SJCRH30 (cell line): ENCODE measurements around the gene OR11H7. TPM values are rescaled to one million over a fixed set of nuclear protein-coding genes. Genes with fewer than 3 reads are reported as not detected.
"Not testable (repeated sequence)": the region's sequence is repeated elsewhere in the genome, so short reads cannot be mapped to it uniquely, and the experiment has no call there.

ENCODE experiments used
- DNase-seq, 2 experiments: peaks; one replicate each; pipeline ENCODE4 v3.0.0-alpha.2; 2015 to 2020
- H3K27ac ChIP-seq: fragments of 250-450 bp; sonication (Bioruptor Pico); 2 replicates; pipeline ENCODE4 v1.5.1; 2020; ENCODE audit warnings: mild to moderate bottlenecking, moderate library complexity
- H3K27me3 ChIP-seq: fragments of 250-450 bp; sonication (Bioruptor Pico); 2 replicates; pipeline ENCODE4 v1.5.1; 2020; ENCODE audit warnings: mild to moderate bottlenecking, moderate library complexity
- H3K36me3 ChIP-seq: fragments of 250-450 bp; sonication (Bioruptor Pico); 2 replicates; pipeline ENCODE4 v1.5.1; 2020; ENCODE audit warnings: mild to moderate bottlenecking, moderate library complexity
- H3K4me1 ChIP-seq: fragments of 250-450 bp; sonication (Bioruptor Pico); 2 replicates; pipeline ENCODE4 v1.5.1; 2020; ENCODE audit warnings: mild to moderate bottlenecking, moderate library complexity
- H3K4me3 ChIP-seq: fragments of 250-450 bp; sonication (Bioruptor Pico); 2 replicates; pipeline ENCODE4 v1.5.1; 2020; ENCODE audit warnings: mild to moderate bottlenecking, moderate library complexity
- H3K9me3 ChIP-seq: fragments of 250-450 bp; sonication (Bioruptor Pico); replicated peaks from 2 replicates; pipeline ENCODE4 v1.5.1; 2020; ENCODE audit warnings: mild to moderate bottlenecking, moderate library complexity
- total RNA-seq: library from RNA; depleted of rRNA; stranded (reverse); fragments of >200 nt; shearing (Covaris generic); gene quantifications from 2 replicates; pipeline ENCODE4 v1.2.3, GENCODE V29; 2014; rRNA removed

The OR11H7 gene
- total RNA-seq: not detected in 2 replicates

DNA sequence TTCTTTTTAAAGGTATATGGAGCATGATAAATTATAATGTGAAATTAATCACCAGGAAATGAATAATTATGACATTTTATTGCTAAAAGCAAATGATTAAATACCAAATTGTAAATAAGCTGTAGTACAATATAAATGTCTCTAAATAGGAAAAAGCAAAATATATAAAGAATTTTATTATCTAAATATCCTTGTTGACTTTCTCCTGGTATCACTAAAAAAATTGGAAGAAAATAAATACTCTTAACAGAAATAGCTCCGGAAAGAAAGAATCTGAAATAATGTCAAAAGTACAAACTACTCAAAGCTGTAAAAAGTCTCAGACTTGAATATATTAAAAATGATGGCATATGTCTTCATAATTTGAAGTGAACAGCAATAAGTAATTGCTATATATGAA is at the start of gene OR11H7:
OR11H7 (plus strand) TSS at position 301 of the 400 bp plus-strand sequence.
- Histone ChIP-seq H3K9me3 (no peaks in the 10 kb centered on the region), H3K4me1 (no peaks in the 10 kb centered on the region), H3K4me3 (no peak within 1 kb of the TSS), H3K36me3 (no peaks in the 10 kb centered on the region), H3K27ac (no peak within 1 kb of the TSS), H3K27me3 (no peaks in the 10 kb centered on the region)
- no peak for DNase-seq

GRCh38 chr14:20179218-20179617 is 49.6 kb upstream of the OR11H7 start:
- DNase-seq: no peak
- H3K4me3 ChIP-seq: no peak overlapping the region
- H3K36me3 ChIP-seq: no peaks in the 10 kb centered on the region
- no peak overlapping the region for H3K27ac ChIP-seq
- H3K4me1 ChIP-seq: no peaks in the 10 kb centered on the region
- no peaks in the 10 kb centered on the region; the same call in 1 of the 2 replicates for H3K27me3 ChIP-seq
- H3K9me3 ChIP-seq: no peaks in the 10 kb centered on the region

- H3K9me3 ChIP-seq: no peaks in the 10 kb centered on the region
- no peaks in the 10 kb centered on the region; the same call in 1 of the 2 replicates for H3K27me3 ChIP-seq
- no peak for DNase-seq
- no peaks in the 10 kb centered on the region for H3K4me1 ChIP-seq
- no peak overlapping the region for H3K4me3 ChIP-seq
- H3K36me3 ChIP-seq: no peaks in the 10 kb centered on the region
- H3K27ac ChIP-seq: no peak overlapping the region
Observed at GRCh38 chr14:20179880-20180279, 48.9 kb upstream of the OR11H7 start.

DNA sequence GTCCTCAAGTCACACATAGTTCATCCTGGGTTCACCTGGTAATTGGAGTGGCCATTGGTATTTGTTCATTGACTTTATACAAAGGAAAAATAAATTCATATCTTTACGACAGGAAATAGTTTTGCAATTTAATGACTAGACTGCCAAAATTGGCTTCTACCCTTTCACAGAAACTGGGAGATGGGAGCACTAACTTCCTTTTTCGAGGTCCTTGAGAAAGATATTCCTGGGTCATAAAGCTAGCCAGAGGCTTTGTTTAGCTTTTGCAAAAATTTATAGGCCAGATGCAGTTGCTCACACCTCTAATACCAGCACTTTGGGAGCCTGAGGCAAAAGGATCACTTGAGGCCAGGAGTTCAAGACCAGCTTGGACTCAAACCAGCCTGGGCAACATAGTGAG is 48.3 kb upstream of the OR11H7 start:
- H3K36me3 ChIP-seq: no peaks in the 10 kb centered on the region
- DNase-seq: no peak
- H3K4me1 ChIP-seq: no peaks in the 10 kb centered on the region
- H3K27me3 ChIP-seq: no peaks in the 10 kb centered on the region; the same call in 1 of the 2 replicates
- H3K9me3 ChIP-seq: no peaks in the 10 kb centered on the region
- no peak overlapping the region for H3K4me3 ChIP-seq
- no peak overlapping the region for H3K27ac ChIP-seq

DNA sequence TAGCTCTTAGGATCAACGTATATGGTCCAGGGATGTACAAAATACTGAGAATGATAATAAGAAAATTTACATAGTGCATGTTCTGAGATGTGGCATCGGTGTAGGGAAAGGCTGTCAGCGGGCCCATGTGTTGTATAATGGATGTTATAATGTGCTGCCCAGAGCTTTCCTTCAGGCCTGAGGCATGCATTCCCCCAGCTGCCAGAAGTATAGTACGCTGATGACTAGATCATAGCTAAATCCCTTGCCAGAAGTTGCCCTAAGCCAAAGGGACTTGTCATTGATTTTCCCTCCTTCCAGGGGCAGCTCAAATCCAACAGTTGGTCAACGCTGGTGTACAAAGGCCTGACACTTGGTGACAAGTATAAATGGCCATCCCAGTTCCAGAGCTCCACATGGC is 44.6 kb upstream of the OR11H7 start:
- H3K36me3 ChIP-seq: no peaks in the 10 kb centered on the region
- H3K27ac ChIP-seq: no peak overlapping the region
- H3K9me3 ChIP-seq: no peaks in the 10 kb centered on the region
- no peaks in the 10 kb centered on the region for H3K4me1 ChIP-seq
- DNase-seq: no peak
- no peak overlapping the region for H3K4me3 ChIP-seq
- H3K27me3 ChIP-seq: no peaks in the 10 kb centered on the region; the same call in 1 of the 2 replicates

DNA sequence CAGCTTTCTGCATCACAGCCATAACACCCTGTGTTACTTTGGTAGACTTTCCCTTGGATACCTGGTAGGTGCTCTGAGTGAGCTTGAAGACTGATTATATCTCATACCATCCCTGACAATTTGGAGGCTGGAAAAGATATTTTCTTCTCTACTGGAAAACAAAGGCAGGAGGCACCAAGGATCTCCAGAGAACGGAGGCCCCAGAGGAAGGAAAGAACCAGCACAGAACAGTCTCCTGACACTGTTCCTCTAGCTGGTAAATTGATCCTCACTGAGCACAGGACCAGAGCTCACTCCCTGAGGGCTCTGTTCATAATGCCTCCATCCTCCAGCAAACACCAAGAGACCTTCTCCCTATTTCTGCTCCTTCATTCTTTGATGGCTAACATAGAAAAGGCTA is 38.2 kb upstream of the OR11H7 start, which contains the start of gene OR11G2:
OR11G2 (plus strand) TSS at position 301 of the 400 bp plus-strand sequence. CDS start 6,542 bp downstream, outside the sequence.
- H3K9me3 ChIP-seq: no peaks in the 10 kb centered on the region
- no peak for DNase-seq
- H3K4me1 ChIP-seq: no peaks in the 10 kb centered on the region
- no peak within 1 kb of the TSS for H3K4me3 ChIP-seq
- no peaks in the 10 kb centered on the region for H3K27me3 ChIP-seq
- no peak within 1 kb of the TSS for H3K27ac ChIP-seq
- H3K36me3 ChIP-seq: no peaks in the 10 kb centered on the region

GRCh38 chr14:20191396-20191795 is 37.4 kb upstream of the OR11H7 start:
- DNase-seq: no peak
- no peak overlapping the region for H3K27ac ChIP-seq
- H3K27me3 ChIP-seq: no peaks in the 10 kb centered on the region
- H3K4me3 ChIP-seq: no peak overlapping the region
- no peaks in the 10 kb centered on the region for H3K4me1 ChIP-seq
- H3K9me3 ChIP-seq: no peaks in the 10 kb centered on the region
- H3K36me3 ChIP-seq: no peaks in the 10 kb centered on the region

GRCh38 chr14:20194101-20194500 is 34.7 kb upstream of the OR11H7 start:
- no peaks in the 10 kb centered on the region for H3K4me1 ChIP-seq
- no peak for DNase-seq
- no peaks in the 10 kb centered on the region for H3K9me3 ChIP-seq
- H3K27ac ChIP-seq: no peak overlapping the region
- H3K4me3 ChIP-seq: no peak overlapping the region
- no peaks in the 10 kb centered on the region for H3K36me3 ChIP-seq
- no peaks in the 10 kb centered on the region for H3K27me3 ChIP-seq

DNA sequence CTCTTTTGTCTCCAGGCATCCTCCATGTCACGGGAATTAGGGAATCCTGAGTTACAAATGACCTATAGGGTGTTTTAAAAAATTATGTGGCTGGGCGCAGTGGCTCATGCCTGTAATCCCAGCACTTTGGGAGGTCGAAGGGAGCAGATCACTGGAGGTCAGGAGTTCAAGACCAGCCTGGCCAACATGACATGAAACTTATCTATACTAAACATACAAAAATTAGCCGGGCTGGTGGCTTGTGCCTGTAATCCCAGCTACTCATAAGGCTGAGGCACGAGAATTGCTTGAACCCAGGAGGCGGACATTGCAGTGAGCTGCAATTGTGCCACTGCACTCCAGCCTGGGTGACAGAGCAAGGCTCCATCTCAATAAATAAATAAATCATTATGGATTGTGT is 33.6 kb upstream of the OR11H7 start:
- not testable (repeated sequence) for H3K4me3 ChIP-seq

DNA sequence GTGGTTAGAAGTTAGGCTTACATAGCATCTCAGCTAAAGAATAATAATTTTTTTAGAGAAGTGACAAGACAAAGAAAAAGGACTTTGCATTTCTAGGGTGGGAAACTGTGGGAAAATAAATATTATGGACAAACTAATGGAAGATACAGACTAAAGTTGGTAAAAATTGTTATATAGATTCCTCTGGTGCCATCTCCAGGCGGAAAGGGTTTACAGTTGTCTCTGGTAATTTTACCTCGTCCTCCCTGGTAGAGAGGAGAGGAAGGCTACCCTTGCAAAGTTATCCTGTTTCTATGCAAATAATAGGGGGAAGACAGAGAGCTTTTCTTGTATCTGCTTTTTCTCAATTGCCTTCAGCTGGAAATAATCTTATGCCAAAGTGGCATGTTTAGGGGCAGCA is 32.9 kb upstream of the OR11H7 start:
- no peaks in the 10 kb centered on the region for H3K27me3 ChIP-seq
- no peaks in the 10 kb centered on the region for H3K9me3 ChIP-seq
- no peaks in the 10 kb centered on the region for H3K4me1 ChIP-seq
- H3K27ac ChIP-seq: no peak overlapping the region
- DNase-seq: no peak
- H3K36me3 ChIP-seq: no peaks in the 10 kb centered on the region
- no peak overlapping the region for H3K4me3 ChIP-seq

More for the DNA sequence above, 33.6 kb upstream of the OR11H7 start:
- H3K4me1 ChIP-seq, DNase-seq, H3K27me3 ChIP-seq, H3K9me3 ChIP-seq, H3K36me3 ChIP-seq, H3K27ac ChIP-seq: not testable (repeated sequence)

DNA sequence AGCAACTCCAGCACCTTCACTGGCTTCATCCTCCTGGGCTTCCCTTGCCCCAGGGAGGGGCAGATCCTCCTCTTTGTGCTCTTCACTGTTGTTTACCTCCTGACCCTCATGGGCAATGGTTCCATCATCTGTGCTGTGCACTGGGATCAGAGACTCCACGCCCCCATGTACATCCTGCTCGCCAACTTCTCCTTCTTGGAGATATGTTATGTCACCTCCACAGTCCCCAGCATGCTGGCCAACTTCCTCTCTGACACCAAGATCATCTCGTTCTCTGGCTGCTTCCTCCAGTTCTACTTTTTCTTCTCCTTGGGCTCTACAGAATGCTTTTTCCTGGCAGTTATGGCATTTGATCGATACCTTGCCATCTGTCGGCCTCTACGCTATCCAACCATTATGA is 31.3 kb upstream of the OR11H7 start:
- Histone ChIP-seq H3K27ac (no peak overlapping the region), H3K36me3 (no peaks in the 10 kb centered on the region), H3K9me3 (no peaks in the 10 kb centered on the region), H3K27me3 (no peaks in the 10 kb centered on the region), H3K4me1 (no peaks in the 10 kb centered on the region), H3K4me3 (no peak overlapping the region)
- no peak for DNase-seq

GRCh38 chr14:20198991-20199390 is 29.8 kb upstream of the OR11H7 start:
- Histone ChIP-seq H3K27ac (no peak overlapping the region), H3K4me3 (no peak overlapping the region), H3K36me3 (no peaks in the 10 kb centered on the region), H3K9me3 (no peaks in the 10 kb centered on the region), H3K4me1 (no peaks in the 10 kb centered on the region), H3K27me3 (no peaks in the 10 kb centered on the region)
- DNase-seq: no peak

- no peak overlapping the region for H3K4me3 ChIP-seq
- DNase-seq: no peak
- H3K27me3 ChIP-seq: no peaks in the 10 kb centered on the region
Observed at GRCh38 chr14:20204721-20205120, 24.1 kb upstream of the OR11H7 start.

DNA sequence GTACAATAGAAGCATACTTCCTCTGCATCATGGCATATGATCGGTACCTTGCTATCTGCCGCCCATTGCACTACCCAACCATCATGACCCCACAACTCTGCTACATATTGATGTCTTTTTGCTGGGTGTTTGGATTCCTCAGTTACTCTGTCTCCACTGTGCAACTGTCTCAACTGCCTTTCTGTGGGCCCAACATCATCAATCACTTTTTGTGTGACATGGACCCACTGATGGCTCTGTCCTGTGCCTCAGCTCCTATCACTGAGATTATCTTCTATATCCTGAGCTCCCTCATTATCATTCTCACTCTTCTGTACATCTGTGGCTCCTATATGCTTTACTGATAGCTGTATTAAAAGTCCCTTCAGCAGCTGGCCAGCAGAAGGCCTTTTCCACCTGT is 19.2 kb upstream of the OR11H7 start:
- Histone ChIP-seq H3K27me3 (no peaks in the 10 kb centered on the region), H3K36me3 (no peaks in the 10 kb centered on the region), H3K4me3 (no peak overlapping the region), H3K9me3 (no peaks in the 10 kb centered on the region), H3K27ac (no peak overlapping the region), H3K4me1 (no peaks in the 10 kb centered on the region)
- DNase-seq: no peak

More at GRCh38 chr14:20204721-20205120, 24.1 kb upstream of the OR11H7 start:
- no peak overlapping the region for H3K27ac ChIP-seq
- no peaks in the 10 kb centered on the region for H3K9me3 ChIP-seq
- H3K36me3 ChIP-seq: no peaks in the 10 kb centered on the region
- no peaks in the 10 kb centered on the region for H3K4me1 ChIP-seq

DNA sequence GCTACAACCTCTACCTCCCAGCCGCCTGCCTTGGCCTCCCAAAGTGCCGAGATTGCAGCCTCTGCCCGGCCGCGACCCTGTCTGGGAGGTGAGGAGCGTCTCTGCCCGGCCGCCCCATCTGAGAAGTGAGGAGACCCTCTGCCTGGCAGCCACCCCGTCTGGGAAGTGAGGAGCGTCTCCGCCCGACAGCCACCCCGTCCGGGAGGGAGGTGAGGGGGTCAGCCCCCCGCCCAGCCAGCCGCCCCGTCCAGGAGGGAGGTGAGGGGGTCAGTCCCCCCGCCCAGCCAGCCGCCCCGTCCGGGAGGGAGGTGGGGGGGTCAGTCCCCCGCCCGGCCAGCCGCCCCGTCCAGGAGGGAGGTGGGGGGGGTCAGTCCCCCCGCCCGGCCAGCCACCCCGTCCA is 16.4 kb upstream of the OR11H7 start:
- H3K4me1 ChIP-seq, H3K36me3 ChIP-seq, H3K27ac ChIP-seq, H3K27me3 ChIP-seq, H3K4me3 ChIP-seq, DNase-seq, H3K9me3 ChIP-seq: not testable (repeated sequence)

- H3K9me3 ChIP-seq: no peaks in the 10 kb centered on the region
- H3K27ac ChIP-seq: no peak overlapping the region
- no peaks in the 10 kb centered on the region for H3K4me1 ChIP-seq
- no peaks in the 10 kb centered on the region for H3K27me3 ChIP-seq
- no peak overlapping the region for H3K4me3 ChIP-seq
- H3K36me3 ChIP-seq: no peaks in the 10 kb centered on the region
- DNase-seq: no peak
Observed at GRCh38 chr14:20215196-20215595, 13.6 kb upstream of the OR11H7 start.
